GM18858 (cell line): ENCODE results near the gene SFTPB.
"Not testable (repeated sequence)": the region's sequence is repeated elsewhere in the genome, so short reads cannot be mapped to it uniquely, and the experiment has no call there.

Source experiments
- ATAC-seq: cut with Tn5 transposase; IDR thresholded peaks from one replicate; pipeline ENCODE4 v1.9.1; 2021; ENCODE audit not compliant: unreplicated experiment

The SFTPB gene

GRCh38 chr2:85657399-85657798 lies 10.6 kb downstream of the SFTPB start:
- ATAC-seq: not testable (repeated sequence)

GRCh38 chr2:85656468-85656867 lies 11.5 kb downstream of the SFTPB start:
- no peak for ATAC-seq

GRCh38 chr2:85655961-85656417 lies 12.0 kb downstream of the SFTPB start:
- no peak for ATAC-seq

- no peak for ATAC-seq
Measured at GRCh38 chr2:85653996-85654395, 14.0 kb downstream of the SFTPB start.

GRCh38 chr2:85652056-85652455 lies 15.9 kb downstream of the SFTPB start:
- ATAC-seq: no peak

- no peak for ATAC-seq
Measured at GRCh38 chr2:85651097-85651496, 16.9 kb downstream of the SFTPB start.

- no peak for ATAC-seq
Measured at GRCh38 chr2:85650456-85650855, 17.5 kb downstream of the SFTPB start.

GRCh38 chr2:85649201-85650190 lies 18.5 kb downstream of the SFTPB start:
- ATAC-seq: no peak

GRCh38 chr2:85648619-85649018 lies 19.4 kb downstream of the SFTPB start:
- no peak for ATAC-seq

- ATAC-seq: peak; percentile 46
Measured at GRCh38 chr2:85647823-85648526, 20.0 kb downstream of the SFTPB start.

GRCh38 chr2:85646166-85646565 lies 21.8 kb downstream of the SFTPB start:
- ATAC-seq: no peak

- no peak for ATAC-seq
Measured at GRCh38 chr2:85644909-85645308, 23.1 kb downstream of the SFTPB start.

GRCh38 chr2:85642725-85643124 lies 25.3 kb downstream of the SFTPB start:
- ATAC-seq: peak; percentile 68

GRCh38 chr2:85635636-85636035 lies 32.4 kb downstream of the SFTPB start:
- no peak for ATAC-seq

- ATAC-seq: no peak
Measured at GRCh38 chr2:85635011-85635410, 33.0 kb downstream of the SFTPB start.

GRCh38 chr2:85631316-85631715 lies 36.7 kb downstream of the SFTPB start:
- no peak for ATAC-seq

GRCh38 chr2:85628658-85629057 lies 39.3 kb downstream of the SFTPB start:
- ATAC-seq: no peak

- no peak for ATAC-seq
Measured at GRCh38 chr2:85623991-85624390, 44.0 kb downstream of the SFTPB start.

- no peak for ATAC-seq
Measured at GRCh38 chr2:85621338-85621737, 46.7 kb downstream of the SFTPB start.

- no peak for ATAC-seq
Measured at GRCh38 chr2:85619617-85620016, 48.4 kb downstream of the SFTPB start.

- not testable (repeated sequence) for ATAC-seq
Measured at GRCh38 chr2:85617723-85618122, 50.3 kb downstream of the SFTPB start.

GRCh38 chr2:85615413-85615728 lies 52.6 kb downstream of the SFTPB start:
- ATAC-seq: no peak
